ENCODE data around the gene ACP4. TPM values are rescaled to one million over a fixed set of nuclear protein-coding genes. Genes with fewer than 3 reads are reported as not detected.

The ACP4 gene
- total RNA-seq, 2 experiments from 2014 or later = not detected

GRCh38 chr19:50793558-50794065 is 3.4 kb downstream of the ACP4 start:
- Mint-ChIP-seq H3K27ac (no peak overlapping the region), H3K4me1 (ENCODE audit: low read depth) (peaks cover 9% of the 10 kb centered on the region), H3K36me3 (ENCODE audit: low read depth) (peaks cover 25% of the 10 kb centered on the region), H3K9me3 (no peaks in the 10 kb centered on the region), H3K27me3 (no peaks in the 10 kb centered on the region), H3K4me3 (no peak overlapping the region)
- TF ChIP-seq CTCF (IDR thresholded peaks at IDR 0.05) = no peak
- ATAC-seq (no peak), DNase-seq (no peak)
- ChIA-PET POLR2A (interaction anchor here (1.1 to 9.4 kb wide), 4 partner anchors 9 to 127 kb away, joined by 3 to 99 read pairs (median 14); no protein-coding TSS in a partner anchor), CTCF (interaction anchor here (0.8 to 1.1 kb wide), 2 partner anchors 10 to 237 kb away, joined by 3 read pairs; no protein-coding TSS in a partner anchor)
- intact Hi-C loops (cut with micrococcal nuclease) = no loop called here

GRCh38 chr19:50794074-50794875 is 4.1 kb downstream of the ACP4 start:
- Mint-ChIP-seq H3K9me3 (no peaks in the 10 kb centered on the region), H3K27me3 (no peaks in the 10 kb centered on the region), H3K27ac (peak overlapping the region; percentile 64), H3K36me3 (ENCODE audit: low read depth) (peaks cover 29% of the 10 kb centered on the region), H3K4me3 (no peak overlapping the region), H3K4me1 (ENCODE audit: low read depth) (peaks cover 9% of the 10 kb centered on the region)
- intact Hi-C loops (cut with micrococcal nuclease) = no loop called here
- ATAC-seq (peak; percentile 21), DNase-seq (peak; percentile 62)
- POLR2A ChIA-PET = interaction anchor here (0.7 to 9.4 kb wide), 11 partner anchors 8 to 128 kb away, joined by 3 to 99 read pairs (median 3); no protein-coding TSS in a partner anchor
- peak; percentile 10 for TF ChIP-seq CTCF (IDR thresholded peaks at IDR 0.05)
- CTCF ChIA-PET = interaction anchor here (0.9 to 1.6 kb wide), 3 partner anchors 10 to 127 kb away, joined by 3 to 13 read pairs (median 3); no protein-coding TSS in a partner anchor

- ATAC-seq = peak; percentile 19
- DNase-seq = peak; percentile 46
- ChIA-PET POLR2A (interaction anchor here (0.7 to 9.4 kb wide), 13 partner anchors 7 to 127 kb away, joined by 3 to 99 read pairs (median 3); partner anchors contain the start of gene CLEC11A), CTCF (interaction anchor here (0.9 to 1.6 kb wide), 3 partner anchors 10 to 127 kb away, joined by 3 to 13 read pairs (median 3); no protein-coding TSS in a partner anchor)
- H3K36me3 Mint-ChIP-seq (ENCODE audit: low read depth) = peaks cover 37% of the 10 kb centered on the region
- no peaks in the 10 kb centered on the region for H3K27me3 Mint-ChIP-seq
- TF ChIP-seq CTCF (IDR thresholded peaks at IDR 0.05) = no peak
- H3K4me1 Mint-ChIP-seq (ENCODE audit: low read depth) = peaks cover 11% of the 10 kb centered on the region
- intact Hi-C loops (cut with micrococcal nuclease) = no loop called here
- no peak overlapping the region for H3K27ac Mint-ChIP-seq
- no peak overlapping the region for H3K4me3 Mint-ChIP-seq
- H3K9me3 Mint-ChIP-seq = no peaks in the 10 kb centered on the region
Measured at GRCh38 chr19:50794876-50795663, 4.9 kb downstream of the ACP4 start.

- intact Hi-C loops (cut with micrococcal nuclease) = no loop called here
- no peak for DNase-seq
- peaks cover 14% of the 10 kb centered on the region for H3K4me1 Mint-ChIP-seq (ENCODE audit: low read depth)
- peaks cover 41% of the 10 kb centered on the region for H3K36me3 Mint-ChIP-seq (ENCODE audit: low read depth)
- TF ChIP-seq CTCF (IDR thresholded peaks at IDR 0.05) = no peak
- peak overlapping the region; percentile 34 for H3K27ac Mint-ChIP-seq
- POLR2A ChIA-PET = interaction anchor here (0.6 to 9.4 kb wide), 12 partner anchors 7 to 72 kb away, joined by 3 to 99 read pairs (median 4); partner anchors contain the start of gene CLEC11A
- H3K27me3 Mint-ChIP-seq = no peaks in the 10 kb centered on the region
- ATAC-seq = no peak
- CTCF ChIA-PET = interaction anchor here (1.6 kb wide), 1 partner anchor 126 kb away, joined by 13 read pairs; no protein-coding TSS in a partner anchor
- no peak overlapping the region for H3K4me3 Mint-ChIP-seq
- H3K9me3 Mint-ChIP-seq = no peaks in the 10 kb centered on the region
Measured at GRCh38 chr19:50795664-50796073, 5.5 kb downstream of the ACP4 start.
